NCI-H510A (cell line): ENCODE measurements around the gene MGAT4A.

Source experiments
- DNase-seq: peaks from one replicate; lab custom pipeline; 2025; lab: John Stamatoyannopoulos, UW

MGAT4A gene

GRCh38 chr2:98572211-98572610 is 158.7 kb downstream of the MGAT4A start:
- no peak for DNase-seq

- no peak for DNase-seq
Observed at GRCh38 chr2:98571796-98572195, 159.1 kb downstream of the MGAT4A start.

GRCh38 chr2:98571121-98571701 is 159.7 kb downstream of the MGAT4A start:
- DNase-seq = no peak

- no peak for DNase-seq
Observed at GRCh38 chr2:98570356-98570755, 160.6 kb downstream of the MGAT4A start.

GRCh38 chr2:98569915-98570314 is 161.0 kb downstream of the MGAT4A start:
- no peak for DNase-seq

- no peak for DNase-seq
Observed at GRCh38 chr2:98569197-98569793, 161.6 kb downstream of the MGAT4A start.
